SIG-M5 treated with dmso at 0.1 percent for 504 hours (cell line): ENCODE data around the gene RNF41.

Source experiments
- DNase-seq: peaks from one replicate; lab custom pipeline; 2025; ENCODE audit not compliant: unreplicated experiment; lab: John Stamatoyannopoulos, UW

The RNF41 gene

GRCh38 chr12:56244494-56244893 lies 22.8 kb upstream of the RNF41 start:
- no peak for DNase-seq

DNA sequence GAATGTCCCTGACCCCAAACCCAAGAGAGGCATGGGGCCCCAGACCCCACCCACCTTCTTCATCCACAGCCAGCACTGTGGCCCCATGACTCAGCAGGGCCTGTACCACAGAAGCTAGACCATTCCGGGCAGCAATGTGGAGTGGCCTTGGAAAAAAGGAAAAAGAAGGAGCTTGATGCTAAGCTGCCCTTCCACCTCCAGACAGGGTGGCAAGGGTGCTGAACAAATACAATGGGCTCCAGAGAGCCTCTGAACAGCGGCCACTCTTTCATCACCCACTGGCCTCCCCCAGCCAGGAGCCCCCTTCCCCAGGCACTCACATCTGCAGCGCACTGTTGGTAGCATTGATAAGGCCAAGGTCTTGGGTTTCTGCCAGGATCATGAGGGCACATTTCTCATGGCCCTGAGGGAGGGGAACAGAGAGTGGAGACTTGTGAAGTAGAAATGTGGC lies 22.0 kb upstream of the RNF41 start:
- no peak for DNase-seq

DNA sequence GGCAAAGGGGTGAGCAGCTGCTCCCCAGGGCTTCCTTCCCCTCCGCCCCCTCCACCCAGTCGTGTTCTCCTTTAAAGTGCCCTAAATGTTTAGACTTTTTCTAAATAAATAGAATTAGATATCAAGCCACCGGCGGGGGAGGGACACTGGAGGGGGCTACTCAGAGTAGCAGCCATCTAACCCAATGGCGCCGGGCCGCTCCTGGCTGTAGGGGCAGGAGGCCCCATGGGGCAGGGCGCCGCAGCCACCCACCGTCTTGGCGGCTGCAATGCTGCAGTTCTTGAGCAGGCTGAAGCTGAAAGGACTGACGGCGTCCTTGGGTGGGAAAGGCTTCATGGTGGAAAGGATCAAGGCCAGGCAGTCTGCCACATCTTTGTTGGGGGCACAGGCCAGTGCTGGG lies 21.3 kb upstream of the RNF41 start:
- DNase-seq: no peak

- DNase-seq: no peak
Observed at GRCh38 chr12:56241424-56242303, 19.9 kb upstream of the RNF41 start.

DNA sequence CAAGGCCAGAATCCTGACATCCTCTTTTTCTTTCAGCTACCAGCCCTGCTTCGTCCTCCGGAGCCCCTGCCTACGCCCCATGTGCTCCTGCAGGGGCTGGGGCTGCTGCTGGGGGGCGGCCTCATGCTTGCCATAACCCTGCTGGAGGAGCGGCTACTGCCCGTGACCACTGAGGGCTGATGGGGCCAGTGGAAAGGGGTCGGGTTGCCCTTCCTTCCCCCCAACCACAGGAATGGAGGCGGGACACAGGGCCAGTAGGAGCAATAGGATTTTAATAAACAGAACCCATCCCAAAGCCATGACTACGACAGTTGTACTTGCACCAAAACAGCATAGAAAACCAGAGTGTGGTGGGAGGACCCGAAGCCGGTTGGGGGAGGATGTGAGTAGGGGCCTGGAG lies 15.8 kb upstream of the RNF41 start:
- no peak for DNase-seq

DNA sequence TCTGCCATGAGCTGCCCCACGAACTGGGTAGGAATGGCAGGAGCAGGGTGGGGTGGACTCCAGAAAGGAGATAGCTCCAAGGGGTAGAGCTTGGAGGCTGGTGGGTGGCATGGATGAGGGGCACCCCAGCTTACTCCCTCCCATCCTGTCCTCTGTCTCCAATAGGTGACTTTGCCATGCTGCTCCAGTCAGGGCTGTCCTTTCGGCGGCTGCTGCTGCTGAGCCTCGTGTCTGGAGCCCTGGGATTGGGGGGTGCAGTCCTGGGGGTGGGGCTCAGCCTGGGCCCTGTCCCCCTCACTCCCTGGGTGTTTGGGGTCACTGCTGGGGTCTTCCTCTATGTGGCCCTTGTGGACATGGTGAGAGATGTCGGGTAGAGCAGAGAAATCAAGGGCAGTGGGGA lies 15.3 kb upstream of the RNF41 start:
- DNase-seq: no peak

DNA sequence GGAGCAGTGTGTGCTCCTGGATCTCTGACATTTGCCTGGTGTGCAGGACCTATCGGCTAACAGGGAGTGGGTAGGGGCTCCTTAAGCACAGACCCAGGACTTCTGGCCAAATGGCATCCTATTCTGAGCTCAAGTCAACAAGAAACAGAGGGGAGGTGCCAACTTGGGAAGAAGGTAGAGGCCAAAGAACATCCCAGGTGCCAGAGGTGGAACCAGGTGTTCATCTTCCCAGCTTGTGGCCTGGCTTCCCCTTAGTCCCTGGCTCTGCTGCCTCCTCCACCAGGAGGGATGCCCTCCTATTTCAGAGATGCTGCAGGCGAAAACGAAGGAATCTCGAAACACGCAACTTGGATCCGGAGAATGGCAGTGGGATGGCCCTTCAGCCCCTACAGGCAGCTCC lies 14.4 kb upstream of the RNF41 start:
- DNase-seq: no peak

DNA sequence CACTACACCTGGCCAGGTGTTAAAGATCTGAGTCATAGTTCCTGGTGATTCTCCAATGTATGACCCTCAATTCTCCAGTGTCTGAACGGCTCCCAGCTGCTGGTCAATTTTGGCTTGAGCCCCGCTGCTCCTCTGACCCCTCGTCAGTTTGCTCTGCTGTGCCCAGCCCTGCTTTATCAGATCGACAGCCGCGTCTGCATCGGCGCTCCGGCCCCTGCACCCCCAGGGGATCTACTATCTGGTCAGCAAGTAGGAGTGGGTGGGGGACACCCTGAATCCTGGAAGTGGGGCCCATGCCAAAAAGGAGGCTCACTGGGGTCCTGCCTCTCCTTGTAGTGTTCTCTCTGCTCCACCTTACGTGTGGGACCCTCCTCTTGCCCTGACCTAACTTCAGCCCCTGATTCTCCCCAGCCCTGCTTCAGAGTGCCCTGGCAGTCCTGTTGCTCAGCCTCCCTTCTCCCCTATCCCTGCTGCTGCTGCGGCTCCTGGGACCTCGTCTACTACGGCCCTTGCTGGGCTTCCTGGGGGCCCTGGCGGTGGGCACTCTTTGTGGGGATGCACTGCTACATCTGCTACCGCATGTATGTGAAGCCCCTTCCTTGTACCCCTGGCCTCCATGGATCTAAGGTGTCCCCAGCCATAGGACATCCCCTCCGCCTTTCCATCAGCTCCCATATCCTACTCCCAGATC lies 13.2 kb upstream of the RNF41 start:
- DNase-seq: no peak

DNA sequence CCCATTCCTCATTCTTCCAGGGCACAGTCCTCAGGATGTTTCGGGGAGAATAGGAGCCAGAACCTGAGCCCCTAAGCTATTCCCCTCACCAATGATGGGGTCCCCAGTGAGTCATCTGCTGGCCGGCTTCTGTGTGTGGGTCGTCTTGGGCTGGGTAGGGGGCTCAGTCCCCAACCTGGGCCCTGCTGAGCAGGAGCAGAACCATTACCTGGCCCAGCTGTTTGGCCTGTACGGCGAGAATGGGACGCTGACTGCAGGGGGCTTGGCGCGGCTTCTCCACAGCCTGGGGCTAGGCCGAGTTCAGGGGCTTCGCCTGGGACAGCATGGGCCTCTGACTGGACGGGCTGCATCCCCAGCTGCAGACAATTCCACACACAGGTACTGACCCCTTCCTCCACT lies 9.5 kb upstream of the RNF41 start:
- DNase-seq: no peak

DNA sequence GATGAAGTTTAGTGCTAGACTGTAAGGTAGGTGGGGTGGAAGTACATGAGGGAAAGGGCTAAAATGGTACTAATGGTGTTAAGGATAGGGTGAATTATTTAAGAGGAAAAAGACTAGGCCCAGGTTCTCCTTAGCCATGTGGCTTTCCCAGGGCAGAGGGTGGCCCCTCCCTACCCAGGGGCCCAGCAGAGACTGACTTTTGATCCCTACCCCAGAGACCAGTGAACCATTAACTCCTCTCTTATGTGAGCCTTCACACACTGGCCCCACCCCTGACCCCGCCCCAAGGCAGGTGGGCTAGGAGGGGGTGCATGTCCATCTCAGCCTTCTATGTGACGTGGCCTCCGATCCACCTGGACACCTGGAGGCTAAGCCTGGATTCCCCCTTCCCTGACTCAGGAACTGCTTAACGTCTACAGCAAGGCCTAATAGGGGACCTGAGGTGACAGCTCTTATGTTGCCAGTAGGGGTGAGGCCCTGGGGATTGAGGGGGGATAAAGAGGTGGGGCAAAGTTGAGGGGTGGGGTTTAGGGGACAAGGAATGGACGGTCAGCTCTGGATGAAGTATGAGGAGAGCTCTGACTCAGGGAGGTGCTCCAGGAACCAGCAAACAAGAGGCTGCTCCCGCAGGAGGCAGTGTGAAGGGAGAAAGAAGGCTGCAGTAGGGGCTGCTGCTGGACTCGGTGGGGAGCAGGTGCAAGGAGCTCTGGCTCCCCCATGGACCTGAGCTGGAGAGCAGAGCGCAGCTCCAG lies 8.9 kb upstream of the RNF41 start:
- DNase-seq: no peak

DNA sequence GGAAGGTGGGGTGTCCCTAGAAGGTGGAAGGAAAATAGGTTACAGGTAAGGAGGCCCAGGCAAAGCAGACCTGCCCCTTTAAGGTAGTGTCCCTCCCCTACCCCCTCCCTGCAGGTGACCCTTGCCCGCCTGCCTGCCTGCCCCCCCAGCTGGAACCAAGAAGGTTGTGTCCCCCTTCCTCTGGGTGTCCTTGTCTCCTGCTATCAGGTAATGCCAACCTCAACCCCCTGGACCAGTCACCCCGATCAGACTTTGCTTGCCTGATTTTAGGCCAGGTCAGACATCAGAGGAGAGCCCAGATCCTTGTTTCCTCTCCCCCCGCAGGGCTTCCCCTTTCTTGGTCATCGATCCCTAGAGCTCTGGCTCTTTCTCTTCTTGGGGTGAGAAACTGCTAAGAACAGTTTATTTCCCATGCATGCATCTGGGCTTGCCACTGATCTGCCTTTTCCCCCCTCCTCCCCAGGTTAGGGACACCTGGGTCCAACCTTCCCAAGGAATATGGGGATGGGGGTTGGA lies 8.3 kb upstream of the RNF41 start, which contains the start of gene SLC39A5:
Gene SLC39A5, plus strand, starts transcription at position 136 of the 516 bp plus-strand sequence. CDS start 1,224 bp downstream, outside the sequence.
- no peak for DNase-seq

- no peak for DNase-seq
Observed at GRCh38 chr12:56229082-56229481, 7.4 kb upstream of the RNF41 start.

DNA sequence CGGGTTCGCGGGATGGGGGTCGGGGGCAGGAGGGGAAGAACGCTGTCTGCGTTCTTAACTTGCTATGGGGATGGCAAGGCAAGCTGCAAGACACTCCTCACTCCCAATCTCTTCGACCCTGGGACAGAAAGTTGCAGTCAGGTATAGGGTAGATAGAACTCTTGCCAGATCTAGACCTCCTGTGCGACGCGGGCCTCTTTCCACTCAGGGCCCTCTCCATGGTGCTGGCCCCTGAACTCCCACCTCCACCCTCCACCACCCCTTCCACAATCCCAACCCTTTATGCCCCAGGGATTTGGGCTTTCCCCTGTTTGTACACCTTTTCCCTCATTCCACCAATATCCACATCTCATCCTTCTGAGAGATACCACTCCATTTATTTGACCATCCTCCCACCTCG lies 3.2 kb upstream of the RNF41 start:
- DNase-seq: no peak

GRCh38 chr12:56224102-56224701 lies 2.5 kb upstream of the RNF41 start, which contains the start of gene NABP2:
Gene NABP2, plus strand, starts transcription at chr12:56224342. Its CDS starts 515 bp downstream, at chr12:56224857.
- DNase-seq: peak; percentile 99

DNA sequence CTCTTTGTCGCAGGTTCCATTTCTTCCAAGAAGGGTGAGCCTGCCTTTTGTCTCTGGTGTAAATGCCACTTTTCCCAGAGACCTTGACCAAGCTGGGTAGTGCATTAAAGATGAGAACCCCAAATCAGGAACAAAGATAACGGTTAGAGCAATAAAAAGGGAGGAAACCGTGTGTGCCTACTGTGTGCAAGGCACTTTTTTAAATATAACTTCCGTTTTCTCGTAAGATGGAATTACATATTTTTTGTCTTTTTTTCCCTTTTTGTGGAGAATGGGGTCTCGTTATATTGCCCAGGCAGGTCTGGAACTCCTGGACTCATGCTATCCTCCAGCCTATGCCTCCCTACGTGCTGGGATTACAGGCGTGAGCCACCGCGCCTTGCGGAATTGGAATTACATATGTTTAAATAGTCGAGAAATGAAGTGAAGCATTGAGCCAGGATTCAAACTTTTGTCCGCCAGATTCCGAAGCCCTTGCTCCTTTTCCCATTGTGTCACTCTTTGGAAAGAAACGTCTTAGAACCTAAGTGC lies 1.9 kb upstream of the RNF41 start:
- no peak for DNase-seq

GRCh38 chr12:56222531-56222895 lies 791 bp upstream of the RNF41 start:
- DNase-seq: peak; percentile 56

DNA sequence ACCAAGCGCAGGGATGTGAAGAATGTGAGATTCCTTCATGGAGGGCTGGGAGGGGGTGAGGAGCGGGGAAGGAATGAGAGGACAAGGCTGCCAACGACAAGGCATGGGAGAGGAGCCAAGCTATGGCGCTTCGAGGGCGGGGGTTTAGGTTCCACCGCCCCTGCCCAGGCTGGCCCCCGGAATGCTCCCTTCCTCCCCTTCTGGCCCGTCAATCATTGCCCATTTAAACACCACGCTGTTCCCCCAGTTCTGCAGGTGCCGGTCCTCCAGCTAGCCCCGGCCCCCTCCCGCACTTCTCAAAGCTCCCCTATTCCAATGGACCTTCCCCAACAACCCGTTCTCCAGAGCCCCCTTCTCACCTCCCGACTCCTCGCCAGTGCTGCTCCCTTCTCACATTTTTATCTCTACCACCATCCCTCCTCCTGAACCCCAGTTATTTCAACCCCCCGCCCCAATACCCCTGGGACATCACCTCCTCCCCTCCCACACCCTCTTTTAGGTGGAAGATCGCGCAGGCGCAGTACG lies 428 bp downstream of the RNF41 start:
- DNase-seq: peak; percentile 52

DNA sequence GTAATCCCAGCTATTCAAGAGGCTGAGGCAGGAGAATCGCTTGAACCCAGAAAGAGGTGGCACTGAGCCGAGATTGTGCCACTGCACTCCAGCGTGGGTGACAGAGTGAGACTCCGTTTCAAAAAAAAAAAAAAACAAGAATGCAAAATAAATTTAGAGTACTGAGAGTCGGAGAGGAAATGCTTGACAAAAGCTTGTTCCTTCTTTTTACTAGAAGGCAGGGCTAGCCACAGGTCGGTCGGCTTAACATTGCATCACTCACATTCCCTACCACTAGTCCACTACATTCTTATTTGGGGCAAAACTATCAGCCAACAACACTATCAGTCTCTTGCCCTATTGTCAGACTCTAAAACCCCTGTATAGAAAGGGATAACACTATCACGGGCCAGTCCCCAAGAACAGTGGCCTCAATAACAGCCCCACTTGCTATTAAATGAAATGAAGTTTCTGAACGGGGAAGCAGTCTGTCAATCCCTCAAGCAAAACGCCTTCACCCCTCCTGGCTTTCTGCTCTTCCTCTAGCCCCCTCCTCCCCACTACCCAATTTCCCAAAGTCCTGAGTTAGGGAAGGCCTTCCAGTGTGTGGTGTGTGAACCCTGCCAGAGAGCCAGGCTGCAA lies 1.0 kb downstream of the RNF41 start:
- DNase-seq: peak; percentile 95

DNA sequence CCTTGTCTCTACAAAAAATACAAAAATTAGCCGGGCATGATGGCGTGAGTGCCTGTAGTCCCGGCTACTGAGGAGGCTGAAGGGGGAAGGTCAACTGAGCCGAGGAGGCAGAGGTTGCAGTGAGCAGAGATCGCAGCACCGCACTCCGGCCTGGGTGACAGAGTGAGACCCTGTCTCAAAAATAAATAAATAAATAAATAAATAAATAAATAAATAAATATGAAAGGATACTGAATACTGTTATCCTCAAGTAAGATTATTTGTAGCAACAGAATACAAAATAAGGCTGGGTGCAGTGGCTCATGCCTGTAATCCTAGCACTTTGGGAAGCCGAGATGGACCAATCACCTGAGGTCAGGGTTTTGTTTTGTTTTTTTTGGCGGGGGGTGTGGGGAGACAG lies 1.9 kb downstream of the RNF41 start:
- DNase-seq: no peak

DNA sequence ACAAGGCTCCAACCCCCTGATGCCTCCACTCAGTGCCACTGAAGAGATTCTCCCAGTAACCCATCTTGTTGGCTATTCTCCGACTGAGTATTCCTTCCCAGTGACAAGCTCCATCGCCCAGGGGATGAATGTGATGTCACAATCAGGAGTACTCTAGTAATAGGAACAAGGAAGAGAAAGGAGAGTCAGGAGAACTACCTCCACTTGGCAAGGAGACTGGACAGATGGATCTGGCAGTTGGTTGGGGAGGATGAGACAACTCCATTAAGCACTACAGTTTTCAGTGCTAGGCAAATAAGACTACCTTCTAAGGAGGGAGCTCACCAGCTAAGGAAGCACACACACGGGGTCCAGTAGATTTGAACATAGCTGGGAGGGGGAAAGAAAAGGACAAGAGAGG lies 5.3 kb downstream of the RNF41 start:
- DNase-seq: no peak
